SH-SY5Y (cell line): Measurements from ENCODE around the gene ANO6.

Source experiments
- GATA2 ChIP-seq: IDR thresholded peaks from 2 replicates; pipeline ENCODE4 v1.6.1; 2011; ENCODE audit warnings: mild to moderate bottlenecking, low read depth, low read length
- GATA3 ChIP-seq: IDR thresholded peaks from 2 replicates; pipeline ENCODE4 v1.6.1; 2011; ENCODE audit warnings: low read depth, mild to moderate bottlenecking, low read length, moderate library complexity

The ANO6 gene

DNA sequence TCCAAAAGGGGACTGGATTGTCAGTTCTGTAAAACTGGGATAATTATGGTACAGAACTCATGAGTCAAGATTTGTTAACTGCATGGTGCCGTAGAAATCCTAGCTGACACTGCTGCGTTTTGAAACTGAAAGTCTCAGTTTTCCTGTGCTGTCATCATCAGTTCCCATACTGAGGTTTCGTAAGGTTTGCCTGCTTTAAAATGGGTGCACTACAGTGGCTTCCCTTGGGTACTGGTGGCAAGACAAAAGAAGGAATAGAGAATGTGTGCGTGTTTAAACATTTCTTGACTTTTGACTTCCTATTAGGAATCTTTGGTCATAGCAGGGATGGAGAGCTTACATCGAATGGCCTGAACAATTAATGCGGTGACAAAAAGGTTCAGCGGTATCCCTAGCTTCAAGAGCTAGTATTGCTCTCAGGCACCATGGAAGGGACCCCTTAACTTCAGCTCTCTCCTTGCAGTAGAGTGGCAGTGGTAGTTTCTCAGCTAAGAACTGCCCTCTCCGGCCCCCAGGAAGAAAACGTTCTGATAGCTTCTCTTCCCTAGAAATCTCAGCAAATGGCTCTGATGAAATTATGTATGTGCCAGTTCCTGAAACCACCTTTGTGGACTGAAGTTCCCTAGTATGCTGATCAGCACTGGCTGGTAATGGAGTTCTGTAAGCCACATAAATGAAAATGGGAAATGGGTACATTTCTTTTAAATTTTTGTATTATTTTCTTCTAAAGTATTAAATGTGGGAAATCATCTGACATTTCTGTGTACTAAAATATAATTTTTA lies 28.9 kb downstream of the ANO6 start:
- TF ChIP-seq GATA2 (no peak), GATA3 (no peak)

DNA sequence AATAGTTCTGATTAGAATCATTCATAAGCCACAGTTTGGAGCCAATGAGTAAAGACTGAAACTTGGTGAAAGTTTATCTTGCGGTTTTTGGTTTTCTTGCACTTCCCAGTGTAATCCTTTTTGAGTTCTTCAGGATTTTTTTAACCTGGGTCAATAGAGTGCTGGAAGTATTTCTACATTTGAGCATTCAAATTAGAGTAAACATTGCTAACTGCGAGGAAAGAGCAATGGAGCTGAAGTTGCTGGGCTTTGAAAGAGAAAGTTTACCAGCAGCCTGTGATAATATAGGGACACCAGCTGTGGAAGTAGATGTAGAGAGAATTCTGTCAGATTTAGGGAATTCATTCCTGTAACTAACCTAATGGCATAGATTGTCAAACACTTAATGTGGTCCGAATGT lies 30.3 kb downstream of the ANO6 start:
- TF ChIP-seq GATA3 (no peak), GATA2 (no peak)

GRCh38 chr12:45247589-45247988 lies 31.7 kb downstream of the ANO6 start:
- no peak for TF ChIP-seq GATA2
- TF ChIP-seq GATA3: no peak

- TF ChIP-seq GATA3: no peak
- no peak for TF ChIP-seq GATA2
Measured at GRCh38 chr12:45248095-45248494, 32.2 kb downstream of the ANO6 start.

- TF ChIP-seq GATA3: no peak
Measured at GRCh38 chr12:45254254-45254653, 38.4 kb downstream of the ANO6 start.

DNA sequence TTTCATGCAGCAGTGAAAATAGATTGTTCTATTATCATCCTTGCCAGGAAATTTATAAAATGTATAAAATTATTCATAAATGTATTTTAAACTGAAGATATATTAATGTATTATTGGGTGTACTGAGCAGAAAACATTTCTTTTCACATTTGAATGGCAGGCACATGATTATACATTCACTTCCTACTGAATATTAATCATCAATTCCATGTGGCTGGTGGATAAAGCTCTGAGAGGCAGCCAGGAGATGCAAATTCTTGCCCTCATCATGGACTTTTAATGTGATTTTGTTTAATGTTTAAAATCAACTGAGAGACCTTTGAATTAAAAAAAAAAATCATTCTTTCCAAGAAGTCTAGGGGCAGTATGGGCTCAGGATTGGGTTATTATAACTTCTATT lies 40.8 kb downstream of the ANO6 start:
- TF ChIP-seq GATA2 (no peak), GATA3 (no peak)

GRCh38 chr12:45257185-45257930 lies 41.5 kb downstream of the ANO6 start:
- no peak for TF ChIP-seq GATA3
- TF ChIP-seq GATA2: no peak

- TF ChIP-seq GATA2 (no peak), GATA3 (no peak)
Measured at GRCh38 chr12:45259675-45260074, 43.8 kb downstream of the ANO6 start.

DNA sequence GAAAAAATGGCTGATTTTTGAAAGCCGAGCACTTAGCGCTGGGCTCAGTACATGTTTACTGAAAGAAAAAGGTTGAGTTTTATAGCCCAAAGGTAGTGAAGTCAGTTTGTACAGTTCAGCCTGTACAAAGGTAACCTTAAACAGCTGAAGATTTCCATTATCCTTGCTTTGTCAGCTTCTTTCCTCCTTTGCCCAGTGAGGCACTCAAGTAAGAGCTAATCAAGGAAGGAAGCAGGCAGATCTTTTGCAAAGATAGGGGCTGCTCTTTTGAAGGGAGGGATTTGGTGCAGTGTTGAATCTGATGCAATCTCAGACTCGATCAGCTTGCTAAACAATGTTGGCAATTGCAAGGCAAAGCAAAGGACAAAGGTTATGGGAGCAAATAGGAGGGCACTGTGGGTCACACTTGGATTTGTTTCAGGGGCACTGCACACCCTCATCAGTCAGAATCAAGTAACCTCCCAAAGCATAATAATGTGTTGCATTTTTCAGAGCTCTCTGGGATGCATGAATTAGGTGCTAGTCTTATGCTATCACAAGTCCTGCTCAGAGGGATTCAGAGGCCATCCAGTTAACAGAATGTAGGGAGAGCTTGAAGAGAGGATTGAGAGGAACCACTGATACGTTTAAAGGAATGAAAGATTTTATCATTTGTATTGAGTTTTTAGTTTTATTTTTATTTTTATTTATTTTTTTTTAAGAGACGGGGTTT lies 44.4 kb downstream of the ANO6 start:
- TF ChIP-seq GATA3: peak; percentile 57; the same call in 1 of the 2 replicates
- peak; percentile 89 for TF ChIP-seq GATA2

DNA sequence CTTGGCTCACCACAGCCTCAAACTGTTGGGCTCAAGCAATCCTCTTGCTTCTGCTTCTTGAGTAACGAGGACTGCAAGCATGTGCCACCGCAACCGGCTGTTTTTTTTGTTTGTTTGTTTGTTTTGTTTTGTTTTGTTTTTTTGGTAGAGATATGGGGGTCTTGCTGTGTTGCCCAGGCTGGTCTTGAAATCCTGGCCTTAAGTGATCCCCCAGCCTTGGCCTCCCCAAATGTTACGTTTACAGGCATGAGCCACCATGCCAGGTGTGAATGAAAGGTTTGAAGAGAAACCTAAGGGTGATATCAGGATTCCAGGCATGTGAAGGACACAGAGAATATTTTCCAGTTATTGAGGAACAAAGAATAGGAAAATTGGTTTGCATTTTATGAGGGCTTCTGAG lies 45.0 kb downstream of the ANO6 start:
- no peak for TF ChIP-seq GATA2
- no peak for TF ChIP-seq GATA3

DNA sequence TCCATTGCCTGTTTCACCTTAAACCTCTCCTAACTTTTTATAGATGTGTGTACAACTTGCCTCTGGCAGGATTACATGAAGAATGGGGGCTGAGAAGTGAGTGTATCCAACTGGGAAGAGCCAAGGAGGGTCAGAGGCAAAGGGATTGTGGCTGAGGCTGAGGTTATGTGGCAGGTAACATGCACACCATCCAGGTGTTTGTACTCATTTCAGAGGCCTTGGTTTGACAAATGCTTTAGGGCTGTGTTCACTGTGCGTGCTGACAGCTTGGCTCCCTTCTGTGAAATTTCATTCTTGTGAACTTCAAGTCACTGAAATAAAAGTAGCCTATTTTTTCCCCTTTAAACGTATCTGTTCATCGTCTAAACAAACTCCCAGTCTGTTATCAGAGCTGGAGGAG lies 47.7 kb downstream of the ANO6 start:
- TF ChIP-seq GATA3 (no peak), GATA2 (no peak)

DNA sequence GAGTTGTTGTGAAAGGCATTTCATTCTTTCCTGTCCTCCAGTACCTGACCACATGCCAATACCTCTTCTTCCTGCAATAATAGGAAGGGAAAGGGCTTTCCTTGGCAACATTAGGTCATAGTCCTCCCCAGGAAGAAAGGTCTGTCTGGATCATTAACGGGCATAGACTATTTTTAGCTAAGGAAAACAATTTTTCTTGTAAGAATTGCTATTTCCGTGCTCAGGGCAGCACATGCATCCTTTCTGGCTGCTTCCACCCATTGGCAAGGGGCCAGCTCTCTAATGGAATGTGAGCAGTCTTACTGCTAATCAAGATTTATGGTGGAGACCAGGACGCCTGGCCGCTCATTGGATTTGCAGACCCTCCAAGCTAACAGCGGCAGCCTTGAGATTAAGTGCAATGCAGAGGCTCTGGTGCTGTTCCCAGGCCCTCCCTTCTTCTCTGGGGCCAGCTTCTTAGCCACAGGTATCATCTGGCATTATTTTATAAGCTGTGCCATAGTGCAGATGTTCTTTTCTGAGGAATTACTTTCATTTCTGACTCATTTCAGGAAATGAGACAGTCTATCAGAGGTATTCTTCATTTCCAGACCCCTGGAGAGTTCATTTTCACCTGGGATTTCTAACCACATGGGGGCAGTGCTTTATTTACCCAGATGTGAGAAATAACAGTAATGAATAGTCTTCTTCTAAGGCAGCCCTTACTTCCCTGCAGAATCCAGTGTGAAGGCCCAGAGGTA lies 52.9 kb downstream of the ANO6 start:
- TF ChIP-seq GATA3 (no peak), GATA2 (no peak)

- TF ChIP-seq GATA3: no peak
- TF ChIP-seq GATA2: no peak
Measured at GRCh38 chr12:45269412-45269751, 53.5 kb downstream of the ANO6 start.

- no peak for TF ChIP-seq GATA2
- TF ChIP-seq GATA3: no peak
Measured at GRCh38 chr12:45270951-45271350, 55.1 kb downstream of the ANO6 start.
